GM10266 (cell line): Measurements from ENCODE around the gene CNTN4.
"Not testable (repeated sequence)": the region's sequence is repeated elsewhere in the genome, so short reads cannot be mapped to it uniquely, and the experiment has no call there.

Experiments
- DNase-seq: peaks from one replicate; pipeline ENCODE4 v3.0.0; 2012; ENCODE audit errors: extremely low spot score
- TF ChIP-seq, protein P1 (sequence below): IDR thresholded peaks from 2 replicates; pipeline ENCODE4 v1.5.1; 2012; ENCODE audit warnings: mild to moderate bottlenecking, low read depth; ENCODE audit not compliant: control insufficient read depth, insufficient read depth; ENCODE audit errors: missing control alignments

Gene CNTN4

GRCh38 chr3:2810723-2811122 is 712.1 kb downstream of the CNTN4 start:
- TF ChIP-seq, protein P1, sequence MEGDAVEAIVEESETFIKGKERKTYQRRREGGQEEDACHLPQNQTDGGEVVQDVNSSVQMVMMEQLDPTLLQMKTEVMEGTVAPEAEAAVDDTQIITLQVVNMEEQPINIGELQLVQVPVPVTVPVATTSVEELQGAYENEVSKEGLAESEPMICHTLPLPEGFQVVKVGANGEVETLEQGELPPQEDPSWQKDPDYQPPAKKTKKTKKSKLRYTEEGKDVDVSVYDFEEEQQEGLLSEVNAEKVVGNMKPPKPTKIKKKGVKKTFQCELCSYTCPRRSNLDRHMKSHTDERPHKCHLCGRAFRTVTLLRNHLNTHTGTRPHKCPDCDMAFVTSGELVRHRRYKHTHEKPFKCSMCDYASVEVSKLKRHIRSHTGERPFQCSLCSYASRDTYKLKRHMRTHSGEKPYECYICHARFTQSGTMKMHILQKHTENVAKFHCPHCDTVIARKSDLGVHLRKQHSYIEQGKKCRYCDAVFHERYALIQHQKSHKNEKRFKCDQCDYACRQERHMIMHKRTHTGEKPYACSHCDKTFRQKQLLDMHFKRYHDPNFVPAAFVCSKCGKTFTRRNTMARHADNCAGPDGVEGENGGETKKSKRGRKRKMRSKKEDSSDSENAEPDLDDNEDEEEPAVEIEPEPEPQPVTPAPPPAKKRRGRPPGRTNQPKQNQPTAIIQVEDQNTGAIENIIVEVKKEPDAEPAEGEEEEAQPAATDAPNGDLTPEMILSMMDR, result no peak
- no peak for DNase-seq

GRCh38 chr3:2819571-2819970 is 720.9 kb downstream of the CNTN4 start:
- no peak for DNase-seq
- TF ChIP-seq, protein P1, result no peak

DNA sequence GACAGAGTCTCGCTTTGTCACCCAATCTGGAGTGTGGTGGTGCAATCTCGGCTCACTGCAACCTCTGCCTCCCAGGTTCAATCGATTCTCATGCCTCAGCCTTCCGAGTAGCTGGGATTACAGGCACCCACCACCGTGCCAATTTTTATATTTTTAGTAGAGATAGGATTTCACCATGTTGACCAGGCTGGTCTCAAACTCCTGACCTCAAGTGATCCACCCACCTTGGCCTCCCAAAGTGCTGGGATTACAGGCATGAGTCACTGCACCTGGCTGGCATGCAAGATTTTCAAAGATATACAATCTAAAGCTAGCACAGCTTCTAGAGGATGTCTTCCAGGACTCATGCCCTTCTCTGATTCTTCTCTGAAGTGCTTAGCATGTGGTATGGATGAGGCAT is 722.3 kb downstream of the CNTN4 start:
- not testable (repeated sequence) for DNase-seq

DNA sequence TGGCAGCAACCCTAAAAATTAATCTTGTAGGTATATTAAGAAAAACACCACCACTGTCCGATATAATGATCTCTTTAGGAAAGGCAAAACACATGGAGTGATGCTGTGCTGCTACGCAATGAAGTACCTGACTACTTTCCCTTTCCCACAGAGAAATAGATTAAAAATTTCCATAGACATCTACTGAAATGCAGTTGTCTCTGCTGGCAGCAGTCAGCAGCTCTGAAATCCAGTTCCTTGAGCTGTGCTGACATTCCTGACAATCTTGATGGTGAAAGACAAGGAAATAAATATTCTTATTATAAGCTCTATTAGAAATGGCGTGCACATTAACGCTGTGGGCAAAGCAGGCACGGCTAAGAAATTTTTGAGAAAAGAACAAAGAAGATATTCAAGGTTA is 723.9 kb downstream of the CNTN4 start:
- TF ChIP-seq, protein P1, result no peak
- no peak for DNase-seq

GRCh38 chr3:2823031-2823430 is 724.4 kb downstream of the CNTN4 start:
- DNase-seq, result no peak
- TF ChIP-seq, protein P1, result no peak

- TF ChIP-seq, protein P1, result no peak
- DNase-seq, result no peak
Observed at GRCh38 chr3:2823437-2824211, 725.0 kb downstream of the CNTN4 start.

GRCh38 chr3:2826036-2826435 is 727.4 kb downstream of the CNTN4 start:
- TF ChIP-seq, protein P1, result no peak
- DNase-seq, result no peak

DNA sequence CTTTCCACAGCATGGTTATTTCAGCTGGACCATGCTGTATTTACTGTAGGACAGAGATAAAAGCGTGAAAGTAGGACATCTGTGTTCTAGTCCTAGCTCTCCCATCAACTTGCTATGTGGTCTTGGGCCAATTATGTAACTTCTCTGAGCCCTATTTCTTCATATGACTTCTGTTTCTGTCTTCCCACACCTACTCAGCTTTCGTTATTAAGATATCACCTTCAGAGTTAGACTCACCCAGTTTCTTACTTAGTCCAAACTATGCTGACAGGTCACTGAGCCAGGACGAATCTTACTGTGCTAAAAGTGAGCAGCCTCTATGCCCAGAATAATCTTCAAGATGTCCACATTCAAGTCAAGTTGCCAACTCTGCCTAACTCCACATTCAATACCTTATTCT is 727.8 kb downstream of the CNTN4 start:
- TF ChIP-seq, protein P1, result no peak

More for the DNA sequence above, 727.8 kb downstream of the CNTN4 start:
- DNase-seq, result no peak
